ENCODE results near the gene KLHL26. TPM values are rescaled to one million over a fixed set of nuclear protein-coding genes. Genes with fewer than 3 reads are reported as not detected.

The KLHL26 gene
- total and polyA plus RNA-seq, 2 of the 13 experiments (the other 11 are each of a cell fraction or from before 2014, with no cell fraction given): 1.5 to 1.7 TPM

DNA sequence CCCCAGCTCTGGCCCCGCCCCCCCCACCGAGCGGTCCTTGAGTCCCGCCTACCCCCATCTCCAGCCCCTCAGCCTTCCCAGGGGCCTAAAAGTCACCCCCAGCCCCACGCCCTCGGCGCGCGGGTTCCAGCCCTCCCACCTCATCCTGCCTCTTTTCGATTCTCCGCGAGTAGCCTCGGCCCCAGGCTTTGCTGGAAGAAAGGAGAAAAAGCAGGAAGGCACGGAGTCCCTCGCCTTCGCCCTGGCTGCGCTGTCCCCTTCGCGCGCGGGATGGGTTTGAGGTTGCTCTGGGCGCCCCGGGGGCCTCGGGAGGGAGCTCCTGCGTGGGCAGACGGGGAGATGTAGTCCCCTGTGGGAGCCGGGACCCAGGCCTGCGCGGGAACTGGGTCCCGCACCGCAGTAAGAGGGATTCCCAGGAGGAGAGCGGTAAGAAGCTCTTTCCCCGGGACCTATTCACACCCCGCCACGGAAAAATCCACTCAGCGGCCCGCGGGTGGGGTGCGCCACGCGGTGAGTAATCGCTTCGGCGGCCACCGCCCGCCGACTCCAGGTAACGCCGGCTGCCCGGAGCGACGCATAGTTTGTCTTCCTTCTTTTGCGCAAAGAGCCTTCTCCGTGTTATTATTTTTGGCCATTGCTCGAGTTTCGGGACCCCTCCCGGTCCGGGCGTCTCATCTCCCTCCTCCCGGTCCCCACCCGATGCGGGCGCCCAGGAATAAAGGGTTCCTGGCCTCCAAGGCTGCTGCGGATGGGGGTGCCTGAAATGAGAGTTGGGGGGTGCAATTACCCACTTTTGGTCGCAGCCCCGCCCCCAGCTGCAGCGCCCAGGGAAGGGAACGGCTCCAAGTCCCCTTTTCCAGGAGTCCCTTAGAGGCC lies 29.4 kb upstream of the KLHL26 start (continued):
- TF ChIP-seq TBX2 (CRISPR knock-in tag; IDR thresholded peaks at IDR 0.05; ENCODE audit: borderline replicate concordance) (0 out of 2 replicates have a peak, but pooled peaks have one; percentile 18), SP5 (CRISPR knock-in tag; IDR thresholded peaks at IDR 0.05; ENCODE audit: borderline replicate concordance, low read depth) (no peak), SRSF9 (IDR thresholded peaks at IDR 0.05; ENCODE audit: borderline replicate concordance, insufficient read depth, low read depth, low read length, poor library complexity, severe bottlenecking) (no peak), KDM5B (CRISPR knock-in tag; IDR thresholded peaks at IDR 0.05; ENCODE audit: borderline replicate concordance) (peak; percentile 64; the same call in 1 of the 2 replicates), ZMAT3 (CRISPR knock-in tag; conservative IDR thresholded peaks at IDR 0.05) (no peak), CBX1 (IDR thresholded peaks at IDR 0.05; ENCODE audit: low read depth) (no peak), SMARCC2 (IDR thresholded peaks at IDR 0.05) (no peak), ZNF446 (CRISPR knock-in tag; IDR thresholded peaks at IDR 0.05) (no peak), PAWR (CRISPR knock-in tag; IDR thresholded peaks at IDR 0.05; ENCODE audit: borderline replicate concordance) (no peak), CBX5 (CRISPR knock-in tag; IDR thresholded peaks at IDR 0.05; ENCODE audit: borderline replicate concordance) (no peak), TCF12 (IDR thresholded peaks at IDR 0.05) (no peak), TCF12 (CRISPR knock-in tag; IDR thresholded peaks at IDR 0.05) (no peak), ZNF296 (CRISPR knock-in tag; conservative IDR thresholded peaks at IDR 0.05) (no peak), ZNF430 (CRISPR knock-in tag; IDR thresholded peaks at IDR 0.05) (no peak), MAFF (IDR thresholded peaks at IDR 0.05; ENCODE audit: low read depth, low read length) (no peak), RORA (CRISPR knock-in tag; IDR thresholded peaks at IDR 0.05) (no peak), MIER3 (CRISPR knock-in tag; IDR thresholded peaks at IDR 0.05; ENCODE audit: borderline replicate concordance) (no peak), ZNF724P (CRISPR knock-in tag; IDR thresholded peaks at IDR 0.05; ENCODE audit: borderline replicate concordance) (no peak)
- TF ChIP-seq, protein P1, sequence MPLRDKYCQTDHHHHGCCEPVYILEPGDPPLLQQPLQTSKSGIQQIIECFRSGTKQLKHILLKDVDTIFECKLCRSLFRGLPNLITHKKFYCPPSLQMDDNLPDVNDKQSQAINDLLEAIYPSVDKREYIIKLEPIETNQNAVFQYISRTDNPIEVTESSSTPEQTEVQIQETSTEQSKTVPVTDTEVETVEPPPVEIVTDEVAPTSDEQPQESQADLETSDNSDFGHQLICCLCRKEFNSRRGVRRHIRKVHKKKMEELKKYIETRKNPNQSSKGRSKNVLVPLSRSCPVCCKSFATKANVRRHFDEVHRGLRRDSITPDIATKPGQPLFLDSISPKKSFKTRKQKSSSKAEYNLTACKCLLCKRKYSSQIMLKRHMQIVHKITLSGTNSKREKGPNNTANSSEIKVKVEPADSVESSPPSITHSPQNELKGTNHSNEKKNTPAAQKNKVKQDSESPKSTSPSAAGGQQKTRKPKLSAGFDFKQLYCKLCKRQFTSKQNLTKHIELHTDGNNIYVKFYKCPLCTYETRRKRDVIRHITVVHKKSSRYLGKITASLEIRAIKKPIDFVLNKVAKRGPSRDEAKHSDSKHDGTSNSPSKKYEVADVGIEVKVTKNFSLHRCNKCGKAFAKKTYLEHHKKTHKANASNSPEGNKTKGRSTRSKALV (CRISPR knock-in tag; IDR thresholded peaks at IDR 0.05): peak; percentile 48; the same call in 1 of the 2 replicates
- TF ChIP-seq, protein P2, sequence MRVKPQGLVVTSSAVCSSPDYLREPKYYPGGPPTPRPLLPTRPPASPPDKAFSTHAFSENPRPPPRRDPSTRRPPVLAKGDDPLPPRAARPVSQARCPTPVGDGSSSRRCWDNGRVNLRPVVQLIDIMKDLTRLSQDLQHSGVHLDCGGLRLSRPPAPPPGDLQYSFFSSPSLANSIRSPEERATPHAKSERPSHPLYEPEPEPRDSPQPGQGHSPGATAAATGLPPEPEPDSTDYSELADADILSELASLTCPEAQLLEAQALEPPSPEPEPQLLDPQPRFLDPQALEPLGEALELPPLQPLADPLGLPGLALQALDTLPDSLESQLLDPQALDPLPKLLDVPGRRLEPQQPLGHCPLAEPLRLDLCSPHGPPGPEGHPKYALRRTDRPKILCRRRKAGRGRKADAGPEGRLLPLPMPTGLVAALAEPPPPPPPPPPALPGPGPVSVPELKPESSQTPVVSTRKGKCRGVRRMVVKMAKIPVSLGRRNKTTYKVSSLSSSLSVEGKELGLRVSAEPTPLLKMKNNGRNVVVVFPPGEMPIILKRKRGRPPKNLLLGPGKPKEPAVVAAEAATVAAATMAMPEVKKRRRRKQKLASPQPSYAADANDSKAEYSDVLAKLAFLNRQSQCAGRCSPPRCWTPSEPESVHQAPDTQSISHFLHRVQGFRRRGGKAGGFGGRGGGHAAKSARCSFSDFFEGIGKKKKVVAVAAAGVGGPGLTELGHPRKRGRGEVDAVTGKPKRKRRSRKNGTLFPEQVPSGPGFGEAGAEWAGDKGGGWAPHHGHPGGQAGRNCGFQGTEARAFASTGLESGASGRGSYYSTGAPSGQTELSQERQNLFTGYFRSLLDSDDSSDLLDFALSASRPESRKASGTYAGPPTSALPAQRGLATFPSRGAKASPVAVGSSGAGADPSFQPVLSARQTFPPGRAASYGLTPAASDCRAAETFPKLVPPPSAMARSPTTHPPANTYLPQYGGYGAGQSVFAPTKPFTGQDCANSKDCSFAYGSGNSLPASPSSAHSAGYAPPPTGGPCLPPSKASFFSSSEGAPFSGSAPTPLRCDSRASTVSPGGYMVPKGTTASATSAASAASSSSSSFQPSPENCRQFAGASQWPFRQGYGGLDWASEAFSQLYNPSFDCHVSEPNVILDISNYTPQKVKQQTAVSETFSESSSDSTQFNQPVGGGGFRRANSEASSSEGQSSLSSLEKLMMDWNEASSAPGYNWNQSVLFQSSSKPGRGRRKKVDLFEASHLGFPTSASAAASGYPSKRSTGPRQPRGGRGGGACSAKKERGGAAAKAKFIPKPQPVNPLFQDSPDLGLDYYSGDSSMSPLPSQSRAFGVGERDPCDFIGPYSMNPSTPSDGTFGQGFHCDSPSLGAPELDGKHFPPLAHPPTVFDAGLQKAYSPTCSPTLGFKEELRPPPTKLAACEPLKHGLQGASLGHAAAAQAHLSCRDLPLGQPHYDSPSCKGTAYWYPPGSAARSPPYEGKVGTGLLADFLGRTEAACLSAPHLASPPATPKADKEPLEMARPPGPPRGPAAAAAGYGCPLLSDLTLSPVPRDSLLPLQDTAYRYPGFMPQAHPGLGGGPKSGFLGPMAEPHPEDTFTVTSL (CRISPR knock-in tag; IDR thresholded peaks at IDR 0.05; ENCODE audit: borderline replicate concordance): no peak
- TF ChIP-seq, protein P3, sequence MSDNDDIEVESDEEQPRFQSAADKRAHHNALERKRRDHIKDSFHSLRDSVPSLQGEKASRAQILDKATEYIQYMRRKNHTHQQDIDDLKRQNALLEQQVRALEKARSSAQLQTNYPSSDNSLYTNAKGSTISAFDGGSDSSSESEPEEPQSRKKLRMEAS (IDR thresholded peaks at IDR 0.05): no peak
